HG02798 (cell line): ENCODE data around the gene APOB.

Experiments used
- ATAC-seq: cut with Tn5 transposase; IDR thresholded peaks from one replicate; pipeline ENCODE4 v1.9.1; 2021; ENCODE audit warnings: mild to moderate bottlenecking; ENCODE audit not compliant: unreplicated experiment, poor library complexity

Gene APOB

DNA sequence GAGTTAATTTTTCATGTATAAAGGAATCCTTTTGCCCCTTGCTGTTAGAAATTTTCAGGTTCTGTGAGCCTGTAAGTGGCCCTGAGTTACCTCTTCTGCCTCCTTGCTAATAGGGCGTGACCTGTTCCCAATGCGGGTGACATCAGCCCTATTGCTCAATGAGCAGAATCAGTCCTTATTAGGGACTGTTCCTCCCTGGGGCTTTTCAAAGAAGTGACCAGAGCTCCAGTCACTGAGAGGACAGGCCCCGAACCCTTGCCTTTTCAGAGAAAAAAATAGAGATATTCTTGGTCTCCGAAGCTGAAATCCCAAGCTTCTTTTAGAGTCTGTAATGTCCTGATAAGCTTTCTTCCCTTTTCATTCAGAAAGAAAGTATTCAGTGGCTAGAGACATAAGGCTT, 8.2 kb upstream of the APOB start:
- no peak for ATAC-seq

DNA sequence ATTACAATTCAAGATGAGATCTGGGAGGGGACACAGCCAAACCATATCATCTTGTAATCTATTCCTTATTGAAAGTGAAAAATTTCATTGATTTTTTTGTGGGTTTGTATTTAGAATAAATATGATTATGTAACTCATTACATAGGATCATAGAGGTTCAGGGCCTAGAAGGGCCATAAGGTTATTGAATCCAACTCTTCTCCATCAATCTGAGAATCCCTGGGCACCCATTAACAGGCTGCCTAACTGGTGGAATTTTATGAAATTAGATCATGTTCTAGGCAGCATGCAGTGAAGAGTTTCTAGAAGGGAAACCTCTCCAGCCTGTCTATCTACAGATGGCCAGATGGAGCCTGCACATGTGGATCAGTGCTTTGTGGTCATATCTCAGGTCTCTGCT, 6.3 kb upstream of the APOB start:
- ATAC-seq, result no peak

GRCh38 chr2:21047141-21048009, 3.5 kb upstream of the APOB start:
- no peak for ATAC-seq

- ATAC-seq, result no peak
Measured at GRCh38 chr2:21046506-21046905, 2.6 kb upstream of the APOB start.

DNA sequence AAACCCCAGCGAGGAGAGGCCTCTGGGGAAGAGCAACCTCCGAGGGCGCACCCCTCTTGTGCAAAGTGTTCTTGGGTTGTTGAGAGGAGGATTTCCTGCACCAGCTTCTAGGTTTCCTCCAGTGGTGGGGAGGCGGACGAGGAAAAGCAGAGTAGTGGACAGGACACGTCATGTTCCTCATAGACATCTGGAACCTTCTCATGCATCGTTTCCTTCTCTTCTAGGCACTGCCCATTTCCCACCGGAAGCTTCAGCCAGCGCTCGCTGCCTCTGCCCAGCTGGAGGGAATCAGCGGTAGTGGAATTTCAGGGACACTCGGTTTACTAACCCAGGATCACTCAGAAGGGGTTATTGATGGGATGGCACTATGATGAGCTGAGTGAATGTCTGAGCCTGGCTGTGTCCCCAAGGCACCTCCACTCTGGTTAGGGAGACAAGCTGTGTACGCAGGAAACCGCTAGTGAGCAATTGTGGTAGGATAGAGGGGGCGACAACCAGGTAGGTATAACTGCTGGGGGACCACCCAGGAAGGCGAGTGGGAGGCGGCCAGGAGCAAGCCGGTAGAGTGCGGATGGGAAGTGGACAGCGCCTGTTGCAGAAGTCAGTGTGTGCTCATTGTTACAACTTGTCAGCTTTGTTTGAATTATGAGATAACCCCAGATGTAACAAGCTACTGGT, 960 bp upstream of the APOB start:
- ATAC-seq, result no peak

- peak; percentile 84 for ATAC-seq
Measured at GRCh38 chr2:21042958-21043743, 722 bp downstream of the APOB start.

DNA sequence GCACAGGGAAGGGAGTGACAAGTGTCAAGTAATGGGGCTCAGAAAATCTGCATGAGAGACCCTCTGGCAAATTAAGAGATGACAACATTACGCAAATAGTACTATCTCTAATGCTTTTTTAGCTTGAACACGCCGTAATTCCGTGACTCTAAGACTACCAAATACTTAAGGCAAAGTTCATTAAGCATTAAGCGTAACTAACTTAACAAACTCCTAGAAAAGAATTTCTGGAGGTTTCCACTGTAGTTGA, 1.2 kb downstream of the APOB start:
- no peak for ATAC-seq

- ATAC-seq, result no peak
Measured at GRCh38 chr2:21041943-21042707, 1.7 kb downstream of the APOB start.

GRCh38 chr2:21041462-21041861, 2.4 kb downstream of the APOB start:
- no peak for ATAC-seq

DNA sequence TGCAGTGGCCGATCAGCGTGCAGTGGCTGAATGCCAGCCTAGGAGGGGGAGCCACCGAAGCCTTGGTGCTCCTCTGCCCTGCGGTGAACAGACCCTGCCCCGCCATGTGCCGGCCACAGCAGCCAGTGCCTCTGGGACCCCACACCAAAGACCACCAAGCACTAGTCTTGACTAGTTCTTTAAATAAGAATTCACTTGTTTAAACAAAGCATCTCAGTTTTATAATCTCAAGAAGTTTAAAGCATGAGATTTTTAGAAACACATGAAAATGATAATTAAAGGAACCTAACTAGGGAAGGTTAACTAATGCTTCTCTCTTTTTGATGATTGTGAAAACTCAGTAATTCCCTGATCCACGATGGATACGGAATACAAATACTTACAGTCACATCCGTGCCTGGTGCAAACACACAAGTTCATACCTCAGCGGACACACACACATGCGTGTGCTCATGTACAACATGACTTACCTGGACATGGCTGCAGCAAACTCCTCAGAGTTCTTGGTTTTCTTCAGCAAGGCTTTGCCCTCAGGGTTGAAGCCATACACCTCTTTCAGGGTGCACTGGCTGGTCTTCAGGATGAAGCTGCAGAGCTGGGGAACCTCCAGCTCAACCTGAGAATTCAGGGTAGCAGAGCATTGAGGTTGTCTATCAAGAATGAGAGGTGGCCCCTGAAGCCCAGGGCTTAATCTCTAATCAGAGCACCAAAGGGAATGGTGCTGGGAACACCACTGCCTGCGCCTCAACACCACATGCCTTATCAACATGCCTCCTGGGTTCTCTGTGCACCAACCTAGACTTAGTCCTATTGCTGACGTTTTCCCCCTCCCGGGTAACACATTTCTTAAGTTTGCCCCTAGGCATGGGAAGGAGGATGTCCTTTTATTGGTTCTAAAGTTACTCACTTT, 3.1 kb downstream of the APOB start:
- ATAC-seq, result no peak

DNA sequence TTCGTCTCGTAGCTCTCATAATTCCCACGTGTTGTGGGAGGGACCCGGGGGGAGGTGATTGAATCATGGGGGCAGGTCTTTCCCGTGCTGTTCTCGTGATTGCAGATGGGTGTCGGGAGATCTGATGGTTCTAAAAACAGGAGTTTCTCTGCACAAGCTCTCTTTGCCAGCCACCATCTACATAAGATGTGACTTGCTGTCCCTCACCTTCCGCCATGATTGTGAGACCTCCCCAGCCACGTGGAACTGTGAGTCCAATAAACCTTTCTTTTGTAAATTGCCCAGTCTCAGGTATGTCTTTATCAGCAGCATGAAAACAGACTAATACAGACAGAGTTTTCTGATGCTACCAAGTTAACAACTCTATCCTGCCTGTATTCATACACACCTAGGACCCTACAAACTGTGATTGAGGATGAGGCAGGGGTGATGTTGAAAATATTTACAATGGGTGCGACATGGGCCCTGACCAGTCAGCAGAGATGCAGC, 3.9 kb downstream of the APOB start:
- no peak for ATAC-seq

DNA sequence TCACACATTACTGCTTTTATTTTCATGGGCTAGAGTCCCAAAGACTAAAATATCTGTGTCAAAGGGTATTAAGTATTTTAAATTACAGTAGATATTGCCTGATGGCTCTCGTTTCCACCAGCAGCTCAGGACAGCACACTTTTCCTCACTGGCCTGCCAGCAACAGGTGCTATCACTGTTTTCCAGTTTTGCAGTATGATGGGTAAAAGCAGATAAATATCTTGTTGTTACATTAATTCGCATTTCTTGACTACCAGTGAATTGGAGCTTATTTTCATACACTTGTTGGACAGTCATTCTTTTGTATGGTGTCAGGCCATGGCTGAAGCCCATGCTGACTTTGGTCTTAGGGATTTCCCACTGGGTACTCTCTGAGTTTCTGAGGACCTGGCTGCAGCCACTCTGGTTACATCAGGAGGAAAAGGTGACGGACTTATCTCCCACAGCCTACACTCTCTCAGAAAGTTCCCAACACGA, 4.8 kb downstream of the APOB start:
- no peak for ATAC-seq

DNA sequence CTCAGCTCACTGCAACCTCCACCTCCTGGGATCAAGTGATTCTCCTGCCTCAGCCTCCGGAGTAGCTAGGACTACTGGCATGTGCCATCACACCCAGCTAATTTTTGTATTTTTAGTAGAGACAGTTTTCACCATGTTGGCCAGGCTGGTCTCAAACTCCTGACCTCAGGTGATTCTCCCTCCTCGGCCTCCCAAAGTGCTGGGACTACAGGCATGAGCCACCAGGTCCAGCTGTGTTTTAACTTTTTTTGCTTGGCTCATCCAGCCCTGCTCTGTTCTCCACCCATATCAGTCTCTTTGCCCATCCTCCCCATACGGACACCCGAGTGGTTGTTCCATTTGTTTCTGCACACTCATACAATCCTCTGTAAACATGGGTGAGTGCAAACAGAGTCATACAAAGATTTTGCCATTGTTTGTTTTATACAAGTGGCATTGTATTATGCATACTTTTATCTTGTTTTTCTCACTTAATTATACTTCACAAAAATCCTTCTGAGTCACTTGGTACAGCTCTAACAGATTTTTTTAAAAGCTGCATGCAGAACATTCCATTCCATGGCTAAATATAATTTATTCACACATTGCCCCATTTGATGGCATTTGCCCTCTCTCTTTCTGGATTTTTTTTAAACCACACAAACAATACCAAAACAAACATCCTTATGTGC, 5.3 kb downstream of the APOB start:
- ATAC-seq, result no peak

DNA sequence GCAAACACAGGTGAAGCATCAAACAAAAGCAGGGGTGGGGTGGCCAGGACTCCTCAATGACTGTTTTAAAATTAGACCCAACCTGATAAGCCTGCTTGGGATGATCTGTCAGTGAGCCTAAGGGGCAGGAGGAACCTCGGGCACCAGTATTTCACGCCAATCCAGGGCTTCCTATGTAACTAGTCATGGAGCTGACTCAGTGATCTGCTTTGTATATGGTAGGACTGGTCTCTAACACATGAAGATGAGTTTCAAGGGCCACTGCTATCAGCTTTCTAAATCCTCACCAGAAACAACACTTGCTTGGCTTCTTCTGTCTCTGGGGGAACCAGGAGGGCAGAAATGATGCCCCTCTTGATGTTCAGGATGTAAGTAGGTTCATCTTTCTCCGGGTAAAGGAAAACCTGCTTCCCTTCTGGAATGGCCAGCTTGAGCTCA, 6.2 kb downstream of the APOB start:
- no peak for ATAC-seq

DNA sequence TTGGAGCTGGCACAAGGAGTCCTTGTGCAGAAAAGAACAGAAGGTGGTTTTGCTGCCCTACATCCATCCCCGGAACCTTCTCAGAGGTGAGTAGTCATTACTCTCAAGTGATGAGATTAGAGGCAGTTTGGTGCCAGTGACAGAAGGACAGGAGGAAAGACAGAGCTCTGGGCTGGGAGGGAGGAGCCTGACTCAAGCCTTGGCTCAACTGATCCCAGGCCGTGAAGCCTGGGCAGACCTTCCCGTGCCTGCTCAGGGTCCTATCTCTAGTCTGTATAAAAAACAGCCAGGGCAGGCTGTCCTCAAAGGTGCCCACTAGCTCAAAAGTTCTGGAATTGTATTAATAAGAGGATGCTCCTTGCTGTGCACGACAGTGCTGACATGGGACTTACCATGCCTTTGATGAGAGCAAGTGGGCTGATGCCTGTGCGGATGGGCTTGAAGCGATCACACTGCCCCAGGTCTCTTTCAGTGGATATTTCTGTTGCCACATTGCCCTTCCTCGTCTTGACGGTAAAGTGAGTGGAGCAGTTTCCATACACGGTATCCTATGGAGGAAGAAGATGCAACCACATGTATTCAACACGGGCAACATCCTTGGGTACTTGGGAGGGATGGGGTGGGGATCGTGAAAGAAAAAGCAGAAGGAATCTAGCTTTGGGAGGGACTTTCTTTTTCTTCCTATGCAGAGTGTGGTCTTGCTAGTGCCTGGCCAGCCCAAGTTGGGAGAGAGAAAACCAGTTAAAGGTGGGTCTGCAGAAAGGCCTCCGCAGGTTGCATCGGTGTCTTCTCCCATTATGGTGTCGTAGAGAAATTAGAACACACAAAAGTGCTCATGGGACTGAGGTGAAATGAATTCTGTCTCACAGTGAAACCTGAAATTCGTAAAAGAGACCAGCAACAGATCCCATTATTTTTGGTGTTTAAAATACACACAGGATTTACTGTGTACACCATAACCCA, 6.9 kb downstream of the APOB start:
- no peak for ATAC-seq

GRCh38 chr2:21035974-21036707, 7.7 kb downstream of the APOB start:
- ATAC-seq, result no peak
